Gastrocnemius medialis (tissue), 4 donors: Measurements from ENCODE around the gene TEX38. TPM values are rescaled to one million over a fixed set of nuclear protein-coding genes. Genes with fewer than 3 reads are reported as not detected.

Experiments used
- ATAC-seq, 2 donors: fragments of 150-250 bp; one replicate each; pipeline ENCODE4 v1.9.1; 2016
- DNase-seq, 2 donors: peaks; one replicate each; pipeline ENCODE4 v3.0.0-alpha.2; 2019
- H3K27ac ChIP-seq, 4 donors: fragments of 200-600 bp; sonication (generic); 1 replicate in 1 of 4; 2 replicates in 3 of 4; pipeline ENCODE4 v1.5.1; 2016 to 2018; ENCODE audit warnings: mild to moderate bottlenecking in 2 of 4, moderate library complexity in 1 of 4
- H3K27me3 ChIP-seq, 3 donors: fragments of 200-600 bp; sonication (generic) in 2 of 3; 1 replicate in 1 of 3; 2 replicates in 2 of 3; pipeline versions ENCODE4 v1.5.1 to v1.6.0; 2016 to 2019; ENCODE audit warnings: mild to moderate bottlenecking in 1 of 3, moderate library complexity in 1 of 3
- H3K36me3 ChIP-seq, 2 donors: fragments of 200-600 bp; sonication (generic) in 1 of 2; one replicate each; pipeline ENCODE4 v1.5.1; 2017 to 2018
- H3K4me1 ChIP-seq, 2 donors: fragments of 200-600 bp; sonication (generic) in 1 of 2; one replicate each; pipeline ENCODE4 v1.5.1; 2016 to 2017; ENCODE audit warnings: mild to moderate bottlenecking in 2 of 2
- H3K4me3 ChIP-seq, 4 donors: fragments of 200-600 bp; sonication (generic) in 3 of 4; 1 replicate in 1 of 4; 2 replicates in 3 of 4; pipeline ENCODE4 v1.5.1; 2016 to 2019; ENCODE audit warnings: mild to moderate bottlenecking in 2 of 4
- H3K9me3 ChIP-seq, 3 donors: fragments of 200-600 bp; sonication (generic) in 2 of 3; 1 replicate in 1 of 3; 2 replicates in 2 of 3; pipeline ENCODE4 v1.5.1; 2016 to 2019
- CTCF ChIP-seq, 5 experiments: fragments of 450-650 bp in 3 of 5; fragments of 200-600 bp in 2 of 5; sonication (generic) in 2 of 5; IDR thresholded peaks in 4 of 5; conservative IDR thresholded peaks in 1 of 5; 1 replicate in 4 of 5; 2 replicates in 1 of 5; pipeline ENCODE4 v1.5.1; 2016 to 2019; ENCODE audit warnings: antibody characterized with exemption in 5 of 5, mild to moderate bottlenecking in 3 of 5, moderate library complexity in 3 of 5
- POLR2A ChIP-seq, 2 donors: fragments of 450-650 bp; IDR thresholded peaks; one replicate each; pipeline ENCODE4 v1.6.1; 2017; ENCODE audit warnings: antibody characterized with exemption in 2 of 2, mild to moderate bottlenecking in 2 of 2, moderate library complexity in 2 of 2
- in situ Hi-C, 4 donors: fragments of 200-750 bp; cut with MboI; loops; one replicate each; pipeline versions ENCODE4 v1.15.0 to v1.8.0; 2017; ENCODE audit warnings: low sequenced_read_pairs in 4 of 4
- intact Hi-C: fragments of 100-400 bp; cut with DNase I; formaldehyde crosslinking; loops from one replicate; pipeline ENCODE4 v1.15.1; 2023; ENCODE audit warnings: low total_unique reads
- total RNA-seq, 4 donors: library from RNA; depleted of rRNA; stranded (reverse); fragments of >200 nt; gene quantifications; one replicate each; pipeline versions ENCODE4 v1.1.0 to v1.2.3, GENCODE V29; 2016

Gene TEX38
- not detected for total RNA-seq

DNA sequence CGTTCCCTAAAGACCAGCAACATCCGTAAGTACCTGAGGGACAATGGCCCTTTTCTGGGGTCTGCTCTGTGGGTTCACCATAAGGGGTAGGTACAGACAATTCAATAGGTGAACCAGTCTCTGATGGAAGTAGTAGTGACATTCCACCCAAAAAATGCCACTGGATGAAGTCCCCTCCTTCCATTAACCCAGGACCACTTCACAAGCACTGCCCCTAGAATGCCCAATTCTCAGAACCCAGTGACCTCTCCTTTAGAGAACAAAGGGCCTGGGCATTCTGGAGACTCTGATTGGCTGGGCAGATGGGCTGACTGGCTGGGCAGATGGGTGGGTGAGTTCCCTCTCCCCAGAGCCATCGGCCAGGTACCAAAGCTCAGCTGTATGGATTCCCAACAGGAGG, at the start of gene TEX38:
TEX38 (plus strand) TSS at position 301 of the 400 bp plus-strand sequence; CDS start at position 382, 81 bp downstream.
- no peak for DNase-seq
- in situ Hi-C loops = no loop called here

DNA sequence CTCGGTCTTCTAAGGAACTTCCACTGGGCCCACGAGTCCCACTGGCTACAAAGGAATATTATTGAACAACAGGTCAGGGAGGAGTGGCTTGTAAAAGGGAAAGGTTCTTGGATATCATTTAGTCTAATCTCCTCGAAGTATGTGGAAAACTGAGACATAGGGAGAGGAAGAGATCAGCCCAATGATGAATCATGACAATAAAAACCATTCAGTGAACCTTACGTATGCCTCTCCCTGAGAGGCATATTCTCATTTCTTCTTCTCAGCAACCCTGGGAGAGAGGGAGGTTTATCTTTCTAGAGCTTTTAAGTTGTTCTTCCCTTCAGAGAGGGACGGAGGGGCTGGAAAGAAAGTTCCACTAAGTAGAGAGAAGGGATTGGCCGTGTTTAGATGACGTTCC, 49.7 kb upstream of the TEX38 start:
- Histone ChIP-seq H3K27ac (no peak overlapping the region), H3K4me1 (peaks cover 4 to 7% of the 10 kb centered on the region in 2 donors), H3K36me3 (no peaks in the 10 kb centered on the region), H3K9me3 (no peaks in the 10 kb centered on the region), H3K4me3 (no peak overlapping the region), H3K27me3 (no peaks in the 10 kb centered on the region)
- ATAC-seq = no peak
- TF ChIP-seq CTCF (IDR thresholded peaks at IDR 0.05 in 4 of 5, conservative IDR thresholded peaks at IDR 0.05 in 1 of 5) = no peak
- TF ChIP-seq POLR2A (IDR thresholded peaks at IDR 0.05) = no peak
- in situ Hi-C loops = no loop called here
- intact Hi-C loops = no loop called here
- no peak for DNase-seq

More for the DNA sequence above, at the start of gene TEX38:
- Histone ChIP-seq H3K36me3 (peaks cover 0 to 19% of the 10 kb centered on the region in 2 donors), H3K9me3 (no peaks in the 10 kb centered on the region), H3K4me3 (no peak within 1 kb of the TSS), H3K4me1 (peaks cover 11 to 17% of the 10 kb centered on the region in 2 donors), H3K27me3 (no peaks in the 10 kb centered on the region), H3K27ac (no peak within 1 kb of the TSS)
- no peak for ATAC-seq
- intact Hi-C loops = no loop called here
- TF ChIP-seq POLR2A (IDR thresholded peaks at IDR 0.05) (no peak), CTCF (IDR thresholded peaks at IDR 0.05 in 4 of 5, conservative IDR thresholded peaks at IDR 0.05 in 1 of 5) (no peak)

DNA sequence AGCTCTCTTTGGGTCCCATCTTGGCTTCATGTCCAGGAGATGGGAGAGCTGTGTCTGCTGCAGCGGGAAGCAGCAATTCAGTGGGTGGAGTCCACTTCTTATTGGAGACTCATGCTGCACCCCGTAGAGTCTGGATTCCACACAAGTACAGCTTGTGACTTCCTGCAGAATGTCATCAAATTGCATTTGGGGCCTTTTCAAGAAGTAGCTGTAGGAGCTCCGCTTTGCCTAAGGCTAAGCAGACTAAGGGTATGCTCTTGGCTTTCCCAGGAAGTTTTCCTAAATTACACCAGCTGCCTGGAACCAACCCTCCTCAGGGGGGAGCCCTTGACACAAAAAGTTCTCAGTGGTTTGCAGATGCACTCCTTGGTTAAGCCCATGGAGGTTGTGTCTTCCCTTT, 49.3 kb upstream of the TEX38 start:
- in situ Hi-C loops (no loop called here), intact Hi-C loops (no loop called here)
- DNase-seq (no peak), ATAC-seq (peak; percentile 74 to 76)
- Histone ChIP-seq H3K27me3 (no peaks in the 10 kb centered on the region), H3K27ac (no peak overlapping the region), H3K9me3 (no peaks in the 10 kb centered on the region), H3K36me3 (no peaks in the 10 kb centered on the region), H3K4me3 (no peak overlapping the region), H3K4me1 (peaks cover 0 to 3% of the 10 kb centered on the region in 2 donors)
- TF ChIP-seq CTCF (IDR thresholded peaks at IDR 0.05 in 4 of 5, conservative IDR thresholded peaks at IDR 0.05 in 1 of 5) (peak in 4 of 5 experiments; percentile 28 to 57 (median 40)), POLR2A (IDR thresholded peaks at IDR 0.05) (no peak)

- Histone ChIP-seq H3K4me1 (no peaks in the 10 kb centered on the region), H3K9me3 (no peaks in the 10 kb centered on the region), H3K36me3 (no peaks in the 10 kb centered on the region), H3K27ac (no peak overlapping the region), H3K4me3 (no peak overlapping the region), H3K27me3 (no peaks in the 10 kb centered on the region)
- intact Hi-C loops = no loop called here
- in situ Hi-C loops = no loop called here
- DNase-seq (no peak), ATAC-seq (no peak)
- no peak for TF ChIP-seq CTCF (IDR thresholded peaks at IDR 0.05 in 4 of 5, conservative IDR thresholded peaks at IDR 0.05 in 1 of 5)
- TF ChIP-seq POLR2A (IDR thresholded peaks at IDR 0.05) = no peak
Observed at GRCh38 chr1:46623743-46624644, 47.7 kb upstream of the TEX38 start.
